ENCODE results near the gene KDM5B.

GRCh38 chr1:202752774-202753173, 55.4 kb downstream of the KDM5B start:
- TF ChIP-seq CTCF (IDR thresholded peaks at IDR 0.05), result no peak
- no peak for TF ChIP-seq REST (IDR thresholded peaks at IDR 0.05; ENCODE audit: insufficient read depth in 1 of 2, low read depth in 2 of 2, low read length in 1 of 2)
- no peak for TF ChIP-seq SIN3A (IDR thresholded peaks at IDR 0.05; ENCODE audit: borderline replicate concordance, insufficient read depth, low read depth, low read length)

Measured in Panc1 (cell line).